NT2/D1 (cell line): Measurements from ENCODE around the gene MYCL.

ENCODE experiments used
- SUZ12 ChIP-seq: IDR thresholded peaks from 2 replicates; pipeline ENCODE4 v1.6.1; 2011; ENCODE audit not compliant: insufficient read length, insufficient read depth; ENCODE audit errors: extremely low read depth
- YY1 ChIP-seq: IDR thresholded peaks from 2 replicates; pipeline ENCODE4 v1.6.1; 2011; ENCODE audit not compliant: insufficient read length, insufficient read depth
- ZNF274 ChIP-seq: IDR thresholded peaks from 2 replicates; pipeline ENCODE4 v1.6.1; 2011; ENCODE audit warnings: mild to moderate bottlenecking, low read depth, low read length

GRCh38 chr1:39922251-39922688 is 20.6 kb upstream of the MYCL start:
- TF ChIP-seq YY1 (no peak), ZNF274 (no peak), SUZ12 (no peak)
